ENCODE results near the gene CMSS1.

Gene CMSS1

DNA sequence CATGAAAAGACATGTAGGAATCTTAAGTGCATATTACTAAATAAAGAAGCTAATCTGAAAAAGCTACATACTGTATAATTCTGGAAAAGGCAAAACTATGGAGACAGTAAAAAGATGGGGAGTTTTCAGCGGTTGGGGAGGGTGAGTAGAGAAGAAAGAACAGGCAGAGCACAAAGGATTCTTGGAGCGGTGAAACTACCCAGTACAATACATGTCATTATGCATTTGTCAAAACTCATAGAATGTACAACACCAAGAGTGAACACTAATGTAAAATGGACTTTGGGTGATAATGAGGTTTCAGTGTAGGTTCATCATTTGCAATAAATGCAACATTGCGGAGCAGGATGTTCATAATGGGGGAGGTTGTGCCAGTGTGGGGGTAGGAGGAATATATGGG lies 45.5 kb upstream of the CMSS1 start:
- Histone ChIP-seq H3K27me3 (ENCODE audit: insufficient read depth, low read length) (no peaks in the 10 kb centered on the region), H3K4me3 (ENCODE audit: low read depth, low read length, poor library complexity, severe bottlenecking) (no peak overlapping the region), H3K4me2 (ENCODE audit: low read length) (no peak overlapping the region), H3F3A (ENCODE audit: insufficient read depth, low read length) (no peaks in the 10 kb centered on the region), H3K9me2 (ENCODE audit: low read depth, low read length) (no peaks in the 10 kb centered on the region), H3K9ac (ENCODE audit: low read length) (no peak overlapping the region), H3K27ac (ENCODE audit: low read depth, low read length, poor library complexity, severe bottlenecking) (no peak overlapping the region), H2AFZ (ENCODE audit: low read length) (no peak overlapping the region), H3K79me2 (ENCODE audit: insufficient read depth, low read length) (no peaks in the 10 kb centered on the region), H3K4me1 (ENCODE audit: insufficient read depth, low read length, severe bottlenecking) (no peaks in the 10 kb centered on the region), H3K9me3 (ENCODE audit: low read length) (no peaks in the 10 kb centered on the region), H3K36me3 (ENCODE audit: insufficient read depth, low read length) (no peaks in the 10 kb centered on the region), H4K20me1 (ENCODE audit: insufficient read depth, low read length) (no peaks in the 10 kb centered on the region)
- TF ChIP-seq, protein P1, sequence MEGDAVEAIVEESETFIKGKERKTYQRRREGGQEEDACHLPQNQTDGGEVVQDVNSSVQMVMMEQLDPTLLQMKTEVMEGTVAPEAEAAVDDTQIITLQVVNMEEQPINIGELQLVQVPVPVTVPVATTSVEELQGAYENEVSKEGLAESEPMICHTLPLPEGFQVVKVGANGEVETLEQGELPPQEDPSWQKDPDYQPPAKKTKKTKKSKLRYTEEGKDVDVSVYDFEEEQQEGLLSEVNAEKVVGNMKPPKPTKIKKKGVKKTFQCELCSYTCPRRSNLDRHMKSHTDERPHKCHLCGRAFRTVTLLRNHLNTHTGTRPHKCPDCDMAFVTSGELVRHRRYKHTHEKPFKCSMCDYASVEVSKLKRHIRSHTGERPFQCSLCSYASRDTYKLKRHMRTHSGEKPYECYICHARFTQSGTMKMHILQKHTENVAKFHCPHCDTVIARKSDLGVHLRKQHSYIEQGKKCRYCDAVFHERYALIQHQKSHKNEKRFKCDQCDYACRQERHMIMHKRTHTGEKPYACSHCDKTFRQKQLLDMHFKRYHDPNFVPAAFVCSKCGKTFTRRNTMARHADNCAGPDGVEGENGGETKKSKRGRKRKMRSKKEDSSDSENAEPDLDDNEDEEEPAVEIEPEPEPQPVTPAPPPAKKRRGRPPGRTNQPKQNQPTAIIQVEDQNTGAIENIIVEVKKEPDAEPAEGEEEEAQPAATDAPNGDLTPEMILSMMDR (IDR thresholded peaks at IDR 0.05; ENCODE audit: low read length): no peak
- TF ChIP-seq EZH2 (IDR thresholded peaks at IDR 0.05; ENCODE audit: borderline replicate concordance, low read length): no peak

DNA sequence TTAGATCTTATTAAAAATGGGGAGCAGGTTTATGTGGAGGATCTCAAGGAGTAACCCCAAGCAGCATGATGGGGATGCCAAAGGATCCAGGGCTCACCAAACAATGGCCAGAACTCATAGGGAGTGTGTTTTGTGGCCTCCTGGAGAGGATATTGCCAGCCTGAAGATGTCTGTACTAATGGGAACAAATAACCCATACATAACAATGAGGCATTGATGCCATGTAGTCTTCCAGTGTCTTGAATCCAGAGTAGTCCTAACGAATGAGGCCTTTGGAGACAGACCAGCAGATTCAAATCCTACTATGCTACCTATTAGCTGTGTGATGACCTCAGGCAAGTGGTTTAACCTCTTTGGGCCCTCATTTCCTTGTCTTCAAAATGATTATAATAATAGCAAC lies 45.0 kb upstream of the CMSS1 start:
- no peaks in the 10 kb centered on the region for H3F3A ChIP-seq (ENCODE audit: insufficient read depth, low read length)
- no peaks in the 10 kb centered on the region for H3K9me3 ChIP-seq (ENCODE audit: low read length)
- H3K79me2 ChIP-seq (ENCODE audit: insufficient read depth, low read length): no peaks in the 10 kb centered on the region
- no peaks in the 10 kb centered on the region for H3K36me3 ChIP-seq (ENCODE audit: insufficient read depth, low read length)
- no peak for TF ChIP-seq EZH2 (IDR thresholded peaks at IDR 0.05; ENCODE audit: borderline replicate concordance, low read length)
- TF ChIP-seq, protein P1 (IDR thresholded peaks at IDR 0.05; ENCODE audit: low read length): no peak
- H2AFZ ChIP-seq (ENCODE audit: low read length): no peak overlapping the region
- no peak overlapping the region for H3K4me3 ChIP-seq (ENCODE audit: low read depth, low read length, poor library complexity, severe bottlenecking)
- no peak overlapping the region for H3K4me2 ChIP-seq (ENCODE audit: low read length)
- no peaks in the 10 kb centered on the region for H4K20me1 ChIP-seq (ENCODE audit: insufficient read depth, low read length)
- H3K4me1 ChIP-seq (ENCODE audit: insufficient read depth, low read length, severe bottlenecking): no peaks in the 10 kb centered on the region
- H3K9ac ChIP-seq (ENCODE audit: low read length): no peak overlapping the region
- no peak overlapping the region for H3K27ac ChIP-seq (ENCODE audit: low read depth, low read length, poor library complexity, severe bottlenecking)
- H3K9me2 ChIP-seq (ENCODE audit: low read depth, low read length): no peaks in the 10 kb centered on the region
- H3K27me3 ChIP-seq (ENCODE audit: insufficient read depth, low read length): no peaks in the 10 kb centered on the region

DNA sequence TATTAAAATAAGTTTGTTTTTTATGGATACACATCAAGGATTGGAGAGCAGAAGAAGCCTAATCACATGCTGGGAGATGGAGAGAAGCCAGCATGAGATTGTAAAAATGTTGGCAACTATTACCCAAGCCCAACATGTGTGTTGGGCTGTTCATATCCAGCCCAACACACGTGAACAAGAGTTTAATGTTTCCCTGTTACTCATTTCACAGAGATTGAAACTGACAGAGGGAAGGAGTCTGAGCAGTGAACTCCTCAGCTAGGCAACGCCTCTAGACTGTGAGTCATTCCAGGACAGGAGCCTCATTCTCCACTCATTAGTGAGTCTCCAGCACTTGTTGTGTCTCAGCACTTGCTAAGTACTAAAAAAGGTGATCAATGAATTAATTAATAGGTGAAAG lies 43.2 kb upstream of the CMSS1 start:
- H3K27me3 ChIP-seq (ENCODE audit: insufficient read depth, low read length): no peaks in the 10 kb centered on the region
- H4K20me1 ChIP-seq (ENCODE audit: insufficient read depth, low read length): no peaks in the 10 kb centered on the region
- no peak overlapping the region for H3K4me3 ChIP-seq (ENCODE audit: low read depth, low read length, poor library complexity, severe bottlenecking)
- H3K9me2 ChIP-seq (ENCODE audit: low read depth, low read length): no peaks in the 10 kb centered on the region
- no peak for TF ChIP-seq EZH2 (IDR thresholded peaks at IDR 0.05; ENCODE audit: borderline replicate concordance, low read length)
- TF ChIP-seq, protein P1 (IDR thresholded peaks at IDR 0.05; ENCODE audit: low read length): no peak
- H3K4me2 ChIP-seq (ENCODE audit: low read length): no peak overlapping the region
- H3K9ac ChIP-seq (ENCODE audit: low read length): no peak overlapping the region
- no peaks in the 10 kb centered on the region for H3K36me3 ChIP-seq (ENCODE audit: insufficient read depth, low read length)
- H3K4me1 ChIP-seq (ENCODE audit: insufficient read depth, low read length, severe bottlenecking): no peaks in the 10 kb centered on the region
- H3K79me2 ChIP-seq (ENCODE audit: insufficient read depth, low read length): no peaks in the 10 kb centered on the region
- H2AFZ ChIP-seq (ENCODE audit: low read length): no peak overlapping the region
- no peaks in the 10 kb centered on the region for H3F3A ChIP-seq (ENCODE audit: insufficient read depth, low read length)
- no peak overlapping the region for H3K27ac ChIP-seq (ENCODE audit: low read depth, low read length, poor library complexity, severe bottlenecking)
- no peaks in the 10 kb centered on the region for H3K9me3 ChIP-seq (ENCODE audit: low read length)

All from OCI-LY1 (cell line).